GM21526 (cell line): ENCODE results near the gene XIRP1.

Experiments used
- ATAC-seq: cut with Tn5 transposase; IDR thresholded peaks from one replicate; pipeline ENCODE4 v1.9.1; 2021; ENCODE audit warnings: moderate library complexity; ENCODE audit not compliant: unreplicated experiment, low FRiP score

XIRP1 gene

DNA sequence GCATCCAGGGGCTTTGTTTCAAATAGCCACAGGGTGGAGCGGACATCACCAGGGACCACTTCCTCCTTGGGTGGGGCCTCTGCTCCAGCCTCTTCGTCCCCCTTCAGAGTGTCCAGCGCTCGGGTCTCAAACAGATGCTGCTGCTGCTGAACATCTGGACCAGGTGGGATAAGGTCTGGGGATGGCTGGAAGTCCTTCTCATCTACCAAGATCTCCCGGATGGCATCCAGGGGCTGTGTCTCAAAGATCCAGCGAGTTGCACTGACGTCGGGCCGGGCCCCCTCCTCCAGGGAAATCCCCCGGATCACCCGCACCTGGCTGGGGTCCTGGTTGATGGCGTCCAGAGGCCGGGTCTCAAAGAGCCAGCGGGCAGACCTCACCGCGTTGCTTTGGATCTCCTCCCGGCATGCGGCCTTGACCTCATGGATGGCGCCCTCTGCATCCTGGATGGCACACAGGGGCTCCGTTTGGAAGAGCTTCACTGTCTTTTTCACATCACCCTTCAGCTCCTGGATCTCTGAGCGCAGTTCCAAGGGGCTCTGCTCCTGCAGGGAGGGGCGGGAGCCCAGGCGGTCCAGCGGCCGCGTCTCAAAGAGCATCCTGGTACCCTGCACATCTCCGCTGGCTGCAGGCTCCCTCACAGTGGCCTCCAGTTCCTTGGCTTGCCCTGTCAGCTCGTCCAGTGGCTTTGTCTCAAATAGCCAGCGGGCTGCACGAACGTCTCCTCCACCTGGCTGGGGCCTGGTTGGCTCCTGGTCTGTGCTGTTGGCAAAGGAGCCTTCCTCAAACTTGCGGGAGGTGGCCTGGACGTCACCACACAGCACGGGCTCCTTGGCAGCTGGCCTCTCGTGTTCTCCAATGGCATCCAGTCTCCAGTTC lies 3.9 kb downstream of the XIRP1 start:
- no peak for ATAC-seq

DNA sequence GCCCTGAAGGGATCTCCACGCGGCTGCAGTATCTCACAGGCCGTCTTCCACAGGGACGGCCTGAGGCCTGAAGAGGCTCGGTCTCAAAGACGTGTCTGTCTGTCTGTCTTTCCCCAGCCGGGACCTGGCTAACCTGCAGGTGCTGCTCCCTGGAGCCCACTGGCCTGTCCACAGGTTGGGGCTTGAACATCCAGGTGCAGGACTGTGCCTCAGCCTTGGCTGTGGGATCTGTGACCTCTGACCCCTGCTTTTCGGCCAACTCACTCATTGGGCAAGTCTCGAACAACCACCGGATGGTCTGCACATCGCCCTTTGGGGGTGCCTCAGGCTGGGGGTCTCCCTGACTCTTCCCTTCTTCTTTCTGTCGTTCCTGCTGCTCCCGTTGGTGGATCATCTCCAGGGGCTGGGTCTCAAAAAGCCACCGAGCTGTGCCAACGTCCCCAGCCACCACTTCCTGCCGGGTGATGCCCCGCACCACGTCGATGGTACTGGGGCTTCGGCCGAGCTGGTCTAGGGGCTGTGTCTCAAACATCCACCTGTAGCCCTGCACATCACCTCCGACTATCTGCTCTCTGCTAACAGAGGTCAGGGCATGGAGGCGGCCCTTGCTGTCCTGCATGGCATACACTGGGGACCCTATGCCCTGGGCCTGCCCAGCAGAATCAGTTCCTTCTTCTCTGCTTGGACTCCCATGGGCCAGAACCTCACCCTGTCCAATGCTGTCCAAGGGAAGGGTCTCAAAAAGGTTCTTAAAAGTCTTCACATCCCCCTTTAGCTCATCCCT lies 4.8 kb downstream of the XIRP1 start:
- ATAC-seq, result no peak

DNA sequence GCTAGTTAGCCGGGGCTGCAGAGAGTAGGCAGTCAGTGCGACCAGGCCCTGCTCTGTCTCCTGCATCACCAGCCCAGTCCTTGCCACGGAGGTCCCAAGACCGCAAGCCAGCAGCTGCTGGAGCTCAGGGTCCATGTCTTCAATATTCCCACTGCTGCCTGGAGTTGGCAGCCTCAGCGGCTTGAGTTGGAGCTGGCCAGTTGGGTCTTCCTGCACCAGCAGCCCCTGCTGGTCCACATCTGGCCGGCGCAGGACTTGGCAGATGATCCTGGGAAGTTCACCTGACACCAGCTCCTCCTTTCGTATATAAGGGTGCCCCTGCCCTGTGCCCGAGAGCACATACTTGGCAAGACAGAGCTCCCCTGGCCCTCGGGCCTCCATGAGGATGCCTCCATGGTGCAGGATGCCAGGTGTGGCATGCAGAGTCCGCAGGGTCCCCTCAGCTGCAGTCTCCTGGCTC lies 5.7 kb downstream of the XIRP1 start:
- no peak for ATAC-seq

DNA sequence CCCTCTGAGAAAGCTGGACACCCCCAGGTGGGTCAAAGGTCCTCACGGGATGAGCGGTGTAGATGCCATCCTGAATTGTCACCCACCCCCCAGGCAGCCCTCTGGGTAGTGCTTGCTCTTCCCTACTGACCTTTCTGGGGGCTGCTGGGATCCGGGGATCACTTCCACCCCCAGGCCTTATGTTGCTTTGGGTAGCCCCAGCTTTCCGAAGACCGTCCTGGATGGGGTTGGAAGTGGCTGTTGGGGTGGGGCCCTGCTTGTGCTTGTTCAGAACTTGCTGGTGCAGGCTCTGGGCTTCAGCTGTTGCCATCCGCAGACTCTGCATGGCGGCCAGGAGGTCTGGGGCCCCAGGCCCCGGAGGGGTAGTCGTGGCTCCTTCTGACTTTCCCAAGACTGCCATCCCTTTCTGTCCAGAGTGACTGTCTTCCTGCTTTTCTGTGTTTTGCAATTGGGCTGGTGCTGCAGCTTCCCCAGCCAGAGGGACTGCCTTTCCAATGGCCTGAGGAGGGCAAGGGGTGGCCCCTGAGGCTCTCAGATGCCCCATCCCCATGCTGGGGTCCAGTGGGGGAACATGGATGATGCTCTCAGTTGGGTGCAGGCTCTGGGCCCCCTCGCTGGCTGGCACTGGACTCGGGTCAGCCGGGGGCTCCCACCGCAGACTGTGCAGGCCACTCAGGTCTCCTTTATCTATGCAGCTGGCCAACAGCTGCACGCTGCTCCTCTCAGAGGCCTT lies 6.3 kb downstream of the XIRP1 start:
- no peak for ATAC-seq

DNA sequence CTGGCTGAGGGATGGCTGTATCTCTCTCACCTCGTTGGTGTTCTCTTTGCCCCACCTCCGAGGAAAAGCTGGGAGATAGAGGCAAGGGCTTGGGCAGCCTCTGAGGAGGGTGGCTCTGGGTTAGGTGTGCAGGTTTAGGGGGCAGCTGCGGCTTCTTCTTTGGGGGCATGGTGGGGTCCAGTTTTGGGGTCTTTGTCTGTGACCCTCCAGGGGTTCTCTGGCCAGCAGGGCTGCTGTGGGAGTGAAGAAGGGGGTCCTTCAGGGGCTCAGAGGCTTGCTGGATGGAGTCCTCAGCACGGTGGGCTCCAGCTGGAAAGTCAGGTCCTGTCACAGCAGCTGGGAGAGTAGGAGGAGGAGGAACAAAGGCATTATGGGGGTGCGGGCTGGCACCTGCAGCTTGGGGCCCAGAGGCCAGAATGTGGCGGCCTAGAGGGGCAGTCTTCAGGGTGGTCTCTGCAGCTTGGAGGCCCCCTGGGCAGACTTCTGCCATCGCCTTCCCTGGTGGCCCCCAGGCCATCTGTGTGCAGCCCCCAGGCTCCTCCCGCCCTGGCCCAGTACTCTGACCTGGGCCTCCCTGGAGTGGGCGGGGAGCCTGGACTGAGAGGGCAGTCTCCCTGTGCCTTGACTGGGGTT lies 7.0 kb downstream of the XIRP1 start:
- ATAC-seq, result no peak

DNA sequence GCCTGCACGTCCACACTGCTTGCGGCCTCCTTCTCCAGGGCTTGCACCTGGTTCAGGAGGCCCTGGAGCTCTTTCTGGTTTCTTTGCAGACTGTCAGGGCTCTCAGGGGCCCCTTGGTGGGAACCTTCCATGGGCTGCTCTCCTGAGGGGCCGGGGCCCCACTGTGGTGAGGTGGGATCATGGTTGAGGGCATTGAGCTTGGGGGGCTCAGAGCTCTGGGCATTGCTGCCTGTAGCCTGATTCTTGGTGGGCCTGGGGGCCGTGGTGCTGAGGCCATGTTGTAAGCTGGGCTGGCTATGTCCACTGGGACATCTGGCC lies 7.5 kb downstream of the XIRP1 start:
- no peak for ATAC-seq

DNA sequence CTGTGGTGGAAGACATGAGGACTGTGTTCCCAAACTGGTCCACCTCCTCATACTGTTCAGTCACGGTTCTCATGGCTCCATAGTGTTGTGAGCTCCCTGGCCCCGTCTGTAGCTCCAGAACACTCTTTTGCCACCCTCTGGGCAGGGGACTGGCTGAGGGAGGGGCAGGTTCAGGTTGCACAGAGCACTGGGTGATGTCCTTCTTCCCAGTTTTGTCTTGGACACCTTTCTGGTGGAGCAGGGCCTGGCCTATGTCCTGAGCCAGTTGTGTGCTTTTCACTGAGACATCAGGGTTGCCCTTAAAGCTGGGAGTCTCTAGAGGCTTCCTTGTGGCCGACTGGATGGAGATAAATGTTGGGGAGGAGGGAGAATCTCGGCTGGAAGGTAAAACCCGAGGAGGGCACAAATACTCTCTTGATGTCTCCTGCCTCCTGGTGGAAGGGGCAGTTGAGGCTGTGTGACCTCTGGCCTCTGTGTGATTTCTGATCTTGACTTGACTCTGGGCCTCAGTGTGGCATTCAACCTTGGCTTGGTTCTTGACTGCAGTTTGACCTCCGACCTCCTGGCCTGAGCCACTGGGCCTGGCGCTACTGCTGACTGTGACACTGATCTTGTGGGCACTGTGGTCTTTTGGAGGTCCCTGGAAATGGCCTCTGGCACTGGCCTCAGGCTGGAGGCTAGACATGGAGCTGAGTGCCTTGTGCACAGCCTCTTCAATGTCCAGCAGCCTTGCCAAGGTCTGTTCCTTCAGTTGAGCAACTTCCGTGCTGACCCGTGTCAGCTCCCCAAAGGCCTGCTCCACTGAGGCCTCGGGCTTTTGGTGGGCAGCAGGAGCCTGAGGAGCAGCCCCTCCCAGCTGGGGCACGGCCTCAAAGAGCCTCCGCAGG lies 8.1 kb downstream of the XIRP1 start:
- no peak for ATAC-seq

DNA sequence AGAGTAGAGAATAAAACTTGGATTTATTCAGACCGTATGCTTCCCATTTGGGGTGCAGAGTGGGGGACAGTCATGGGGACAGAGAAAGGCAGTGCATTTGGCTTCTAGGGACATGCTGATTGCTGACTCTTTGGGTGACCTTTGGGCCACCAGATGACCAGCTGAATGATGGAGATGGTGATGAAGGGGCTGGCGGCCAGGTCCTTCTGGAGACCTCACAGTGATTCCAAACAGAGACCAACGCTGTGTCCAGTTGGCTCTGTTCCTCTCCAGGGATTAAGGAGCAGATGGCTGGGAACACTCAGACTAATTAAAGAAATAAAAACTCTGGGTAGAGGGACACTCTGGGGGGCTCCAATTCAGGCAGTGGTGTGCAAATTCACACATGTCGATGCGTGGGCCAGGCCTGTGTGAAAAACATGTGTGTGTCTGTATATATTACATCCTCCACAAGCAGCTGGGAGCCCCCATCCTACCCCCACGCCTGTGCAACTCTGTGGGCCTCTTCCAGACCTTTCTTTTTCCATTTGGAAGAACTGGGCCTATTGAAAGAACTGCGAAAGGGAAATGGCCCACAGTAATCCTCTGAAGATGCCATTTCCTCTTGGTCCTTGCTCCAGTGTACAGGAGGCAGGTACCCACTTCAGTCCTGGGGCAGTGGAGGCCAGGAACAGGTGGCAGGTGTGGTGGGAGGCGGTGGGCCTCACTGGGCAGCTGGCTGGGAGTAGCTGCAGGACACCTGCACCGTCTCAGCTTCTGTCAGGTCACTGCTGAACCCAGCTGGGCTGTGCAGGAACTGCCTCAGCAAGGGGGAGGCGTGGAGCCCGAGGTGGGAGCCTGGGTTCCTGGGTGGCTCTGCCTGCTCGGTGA lies 8.9 kb downstream of the XIRP1 start:
- no peak for ATAC-seq

DNA sequence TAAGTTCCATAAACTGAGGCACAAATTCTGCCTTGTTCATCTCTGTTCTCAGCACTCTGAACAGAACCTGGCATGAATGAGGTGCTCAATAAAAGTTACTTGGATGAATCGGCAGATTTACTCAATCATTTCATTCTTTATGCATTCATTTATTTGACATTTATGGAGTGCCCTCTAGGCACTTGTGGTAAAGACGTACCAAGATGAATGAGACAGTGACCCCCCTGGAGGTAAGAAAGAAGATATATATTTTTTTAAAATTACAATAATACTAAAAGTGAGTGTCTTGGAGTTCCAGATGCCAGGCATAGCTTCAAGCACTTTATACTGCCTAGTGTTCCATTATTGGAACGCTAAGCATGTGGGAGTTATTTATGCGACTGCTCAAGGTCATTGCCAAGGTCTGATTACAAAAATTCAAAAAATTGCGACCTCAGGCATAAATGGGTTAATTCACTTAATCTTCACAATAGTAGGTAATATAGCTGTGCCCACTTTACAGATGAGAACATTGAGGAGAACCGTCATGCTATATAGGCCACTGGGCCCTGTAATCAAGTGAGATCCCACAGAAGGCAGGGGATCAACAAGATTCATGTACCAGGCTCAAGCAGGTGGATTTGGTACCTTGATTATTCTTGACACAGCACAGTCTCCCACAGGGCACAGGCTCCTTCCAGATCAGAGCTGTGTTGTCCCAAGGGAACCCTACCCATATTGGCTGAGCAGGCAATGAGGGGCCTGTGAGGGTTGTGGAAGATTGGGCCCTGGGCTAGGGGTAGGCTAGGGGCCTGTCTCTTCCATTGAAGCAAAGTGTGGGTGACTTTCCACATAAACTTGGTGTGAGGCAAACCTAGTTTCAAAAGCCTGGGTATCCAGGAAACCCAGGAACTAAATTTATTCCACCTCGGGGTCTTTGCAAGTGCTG lies 10.7 kb downstream of the XIRP1 start:
- no peak for ATAC-seq

DNA sequence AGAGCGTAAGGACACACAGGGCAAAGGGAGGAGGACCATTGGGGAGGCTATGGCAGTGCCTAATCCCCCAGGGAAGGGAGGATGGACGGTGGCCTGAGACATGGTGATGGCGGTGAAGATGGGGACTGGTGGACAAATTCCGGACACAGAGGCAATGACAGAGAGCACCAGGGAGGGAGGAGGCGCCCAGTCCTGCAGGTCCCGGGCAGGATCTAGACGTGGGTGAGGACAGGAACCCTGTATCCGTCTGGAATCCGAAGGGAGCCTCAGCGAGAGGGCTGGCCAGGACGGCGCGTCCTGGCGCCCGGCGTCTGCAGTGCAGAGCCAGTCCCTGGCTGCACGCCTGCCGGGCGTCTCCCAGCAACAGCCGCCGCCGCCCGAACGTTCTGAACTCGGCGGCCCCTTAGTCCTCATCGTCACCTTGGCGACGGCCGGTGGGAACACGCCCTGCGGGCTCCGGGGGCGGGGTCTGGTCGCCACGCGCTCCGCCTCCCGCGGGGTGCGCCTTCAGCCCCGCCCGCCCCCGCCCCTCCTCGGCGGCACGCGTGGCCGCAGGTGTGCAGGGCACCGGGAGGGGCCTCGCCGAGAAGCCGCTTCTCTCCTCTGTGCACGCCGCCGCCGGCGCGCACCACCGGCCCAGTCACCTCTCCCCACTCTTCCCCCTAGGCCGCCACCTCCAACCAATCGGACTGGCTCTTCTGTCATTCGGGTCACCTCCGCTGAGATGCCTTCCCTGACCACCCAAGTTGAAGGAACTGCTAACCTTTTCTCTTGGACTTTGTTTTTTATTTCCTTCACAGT lies 11.6 kb downstream of the XIRP1 start:
- peak; percentile 91 for ATAC-seq

DNA sequence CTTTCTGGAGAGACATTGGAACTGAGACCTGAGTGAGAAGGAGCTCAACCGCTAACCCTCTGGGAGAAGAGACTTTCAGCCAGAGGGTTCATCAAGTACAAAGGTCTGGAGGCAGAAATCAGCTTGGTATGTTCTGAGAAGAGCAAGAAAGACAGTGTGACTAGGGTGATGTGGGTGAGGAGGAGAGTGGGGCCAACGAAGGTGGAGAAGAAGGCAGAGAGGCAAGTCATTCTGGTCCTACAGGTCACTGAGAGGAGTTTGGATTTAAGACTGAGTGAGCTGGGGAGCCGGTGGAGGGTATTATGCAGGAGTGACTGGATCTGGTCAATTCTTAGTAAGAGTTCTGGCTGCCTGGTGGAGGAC lies 12.2 kb downstream of the XIRP1 start:
- ATAC-seq, result no peak

DNA sequence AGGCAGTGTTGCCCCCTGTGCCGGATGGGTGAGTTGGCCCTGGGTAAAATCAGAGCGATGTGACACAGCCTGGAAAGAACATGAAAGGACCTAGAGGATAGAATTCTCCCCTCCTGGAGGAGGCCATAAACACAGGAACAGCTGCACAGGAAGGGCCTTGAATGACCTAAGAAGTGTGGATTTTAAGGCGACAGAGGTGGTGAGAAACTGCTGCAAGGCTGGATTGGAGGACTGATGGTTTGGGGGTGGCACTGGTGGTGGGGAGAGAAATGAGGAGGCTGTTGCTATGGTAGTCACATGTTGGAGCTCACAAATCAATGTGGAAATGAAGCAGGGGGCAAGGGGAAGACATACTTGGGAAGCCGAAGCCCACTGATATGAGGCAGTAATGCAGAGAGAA lies 13.8 kb downstream of the XIRP1 start:
- ATAC-seq, result no peak

DNA sequence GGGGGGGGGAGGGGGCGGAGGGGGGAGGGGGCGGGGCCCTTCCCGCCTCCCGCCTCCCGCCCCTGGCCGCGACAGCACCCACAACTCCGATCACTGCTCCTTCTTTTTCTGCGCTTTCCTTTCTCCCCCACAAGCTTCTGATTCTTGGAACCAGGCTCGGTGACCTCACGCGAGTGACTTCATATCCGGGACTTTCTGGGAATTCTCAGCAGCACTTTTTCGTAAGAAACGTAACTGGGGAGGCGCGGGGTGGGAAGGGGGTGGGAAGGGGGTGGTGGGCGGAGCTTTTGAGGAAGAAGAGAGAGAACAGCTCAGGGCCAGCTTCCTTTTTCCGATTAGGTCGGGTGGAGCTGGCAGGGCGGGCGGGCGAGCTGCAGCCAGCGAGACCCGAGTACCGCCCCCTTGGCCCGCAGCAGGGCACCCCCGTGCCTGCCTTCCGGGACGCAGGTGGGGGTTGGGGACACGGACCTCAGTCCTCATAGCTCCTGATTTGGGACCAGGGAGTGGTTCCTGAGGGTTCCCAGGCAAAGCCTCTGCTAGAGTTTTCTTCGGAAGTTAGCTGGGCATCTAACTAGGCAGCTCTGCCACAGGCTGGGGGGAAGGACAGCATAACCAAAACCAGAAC lies 14.6 kb downstream of the XIRP1 start:
- no peak for ATAC-seq

DNA sequence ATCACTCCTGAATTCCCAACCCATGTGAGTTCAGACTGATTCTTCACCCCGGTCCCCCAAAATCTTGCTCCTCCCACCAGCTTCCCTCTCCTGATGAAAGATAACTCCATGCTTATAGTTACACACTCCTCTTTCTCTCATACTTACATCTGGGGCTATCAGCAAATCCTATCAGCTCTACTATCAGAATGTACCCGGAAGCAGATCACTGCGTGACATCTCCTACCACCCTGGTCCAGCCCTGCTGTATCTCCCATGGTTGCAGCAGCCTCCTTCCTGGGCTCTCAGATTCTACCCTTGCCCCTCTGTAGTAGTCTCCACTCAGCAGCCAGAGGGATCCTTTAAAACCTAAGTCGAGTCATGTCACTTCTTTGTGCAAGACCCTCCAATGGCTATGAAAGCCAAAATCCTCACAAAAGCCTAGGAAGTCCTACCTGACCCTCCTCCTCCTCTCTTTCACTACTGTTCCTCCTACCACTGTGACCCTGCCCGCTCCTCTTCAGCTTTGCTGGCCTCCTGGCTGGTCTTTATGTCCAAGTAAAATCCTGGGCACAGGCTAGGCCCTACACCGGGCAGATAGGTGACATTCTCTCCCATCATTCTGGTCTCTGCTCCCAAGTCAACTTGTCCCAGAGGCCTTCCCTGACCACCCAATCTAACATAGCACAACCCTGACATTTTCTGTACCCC lies 16.2 kb downstream of the XIRP1 start:
- no peak for ATAC-seq

DNA sequence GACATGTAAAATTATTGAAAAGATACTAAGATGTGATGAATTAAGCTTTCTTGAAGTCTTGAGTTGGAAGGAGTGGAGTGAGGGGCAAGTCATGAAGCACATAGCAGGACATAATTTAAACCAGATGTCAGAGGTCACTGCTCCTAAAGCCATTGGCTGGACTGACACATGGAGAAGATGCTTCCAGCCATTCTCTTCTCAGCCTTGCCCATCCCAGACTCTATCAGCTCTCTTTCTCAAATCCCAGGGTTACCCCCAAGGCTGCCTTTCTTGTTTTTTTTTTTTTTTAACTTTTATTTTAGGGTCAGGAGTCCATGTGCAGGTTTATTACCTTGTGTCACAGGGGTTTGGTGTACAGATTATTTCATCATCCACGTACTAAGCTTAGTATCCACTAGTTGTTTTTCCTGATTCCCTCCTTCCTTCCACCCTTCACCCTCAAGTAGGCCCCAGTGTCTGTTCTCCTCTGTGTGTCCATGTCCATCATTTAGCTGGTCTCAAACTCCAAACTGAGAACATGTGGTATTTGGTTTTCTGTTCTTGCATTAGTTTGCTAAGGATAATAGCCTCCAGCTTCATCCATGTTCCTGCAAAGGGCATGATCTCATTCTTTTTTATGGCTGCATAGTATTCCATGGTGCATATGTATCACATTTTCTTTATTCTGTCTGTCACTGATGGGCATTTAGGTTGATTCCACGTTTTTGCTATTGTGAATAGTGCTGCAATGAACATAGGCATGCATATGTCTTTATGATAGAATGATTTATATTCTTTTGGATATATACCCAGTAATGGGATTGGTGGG lies 18.9 kb downstream of the XIRP1 start:
- ATAC-seq, result no peak
